ENCODE data around the gene TNP1. TPM values are rescaled to one million over a fixed set of nuclear protein-coding genes. Genes with fewer than 3 reads are reported as not detected.

Gene TNP1
- polyA plus RNA-seq, 3 donors = not detected

- H3K27ac Mint-ChIP-seq = no peak overlapping the region
Observed at GRCh38 chr2:216877085-216877484, 17.2 kb upstream of the TNP1 start.

GRCh38 chr2:216875862-216876261 is 16.0 kb upstream of the TNP1 start:
- TF ChIP-seq, protein P1, sequence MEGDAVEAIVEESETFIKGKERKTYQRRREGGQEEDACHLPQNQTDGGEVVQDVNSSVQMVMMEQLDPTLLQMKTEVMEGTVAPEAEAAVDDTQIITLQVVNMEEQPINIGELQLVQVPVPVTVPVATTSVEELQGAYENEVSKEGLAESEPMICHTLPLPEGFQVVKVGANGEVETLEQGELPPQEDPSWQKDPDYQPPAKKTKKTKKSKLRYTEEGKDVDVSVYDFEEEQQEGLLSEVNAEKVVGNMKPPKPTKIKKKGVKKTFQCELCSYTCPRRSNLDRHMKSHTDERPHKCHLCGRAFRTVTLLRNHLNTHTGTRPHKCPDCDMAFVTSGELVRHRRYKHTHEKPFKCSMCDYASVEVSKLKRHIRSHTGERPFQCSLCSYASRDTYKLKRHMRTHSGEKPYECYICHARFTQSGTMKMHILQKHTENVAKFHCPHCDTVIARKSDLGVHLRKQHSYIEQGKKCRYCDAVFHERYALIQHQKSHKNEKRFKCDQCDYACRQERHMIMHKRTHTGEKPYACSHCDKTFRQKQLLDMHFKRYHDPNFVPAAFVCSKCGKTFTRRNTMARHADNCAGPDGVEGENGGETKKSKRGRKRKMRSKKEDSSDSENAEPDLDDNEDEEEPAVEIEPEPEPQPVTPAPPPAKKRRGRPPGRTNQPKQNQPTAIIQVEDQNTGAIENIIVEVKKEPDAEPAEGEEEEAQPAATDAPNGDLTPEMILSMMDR (IDR thresholded peaks at IDR 0.05) = no peak
- no peak overlapping the region for H3K4me3 Mint-ChIP-seq

More at GRCh38 chr2:216877085-216877484, 17.2 kb upstream of the TNP1 start:
- Histone ChIP-seq H3K36me3 (replicated peaks in 1 of 2; ENCODE audit: control insufficient read depth in 1 of 2, insufficient read depth in 2 of 2, low read length in 2 of 2) (no peaks in the 10 kb centered on the region), H3K9me3 (replicated peaks in 1 of 2; ENCODE audit: control insufficient read depth in 1 of 2, insufficient read depth in 1 of 2, low read length in 2 of 2) (no peaks in the 10 kb centered on the region), H3K79me2 (ENCODE audit: insufficient read depth, low read length) (no peaks in the 10 kb centered on the region), H4K20me1 (ENCODE audit: insufficient read depth, low read length) (no peaks in the 10 kb centered on the region), H3K9ac (ENCODE audit: insufficient read depth, low read length, poor library complexity, severe bottlenecking) (no peak overlapping the region), H3K4me3 (replicated peaks in 1 of 3; ENCODE audit: low read depth in 2 of 3, low read length in 3 of 3) (no peak overlapping the region), H3K27me3 (ENCODE audit: control insufficient read depth in 2 of 2, insufficient read depth in 2 of 2, low read length in 2 of 2) (no peaks in the 10 kb centered on the region), H3K4me1 (ENCODE audit: control insufficient read depth in 1 of 2, insufficient read depth in 2 of 2, low read length in 2 of 2) (no peaks in the 10 kb centered on the region), H3K27ac (ENCODE audit: low read depth in 1 of 2, low read length in 2 of 2) (no peak overlapping the region), H3K4me2 (replicated peaks; ENCODE audit: extremely low read depth, low read length, poor library complexity, severe bottlenecking) (no peak overlapping the region), H2AFZ (ENCODE audit: insufficient read depth, low read depth, low read length, poor library complexity, severe bottlenecking) (no peak overlapping the region)
- DNase-seq = no peak
- H3K9me3 Mint-ChIP-seq = peaks cover 0 to 5% (median 1%) of the 10 kb centered on the region in 7 donors
- no CpG with 5 or more reads among the region's 3 CpGs for WGBS (ENCODE audit: insufficient coverage)
- H3K4me1 Mint-ChIP-seq = peaks cover 4% of the 10 kb centered on the region
- no peak overlapping the region for H3K4me3 Mint-ChIP-seq
- TF ChIP-seq, protein P1 (IDR thresholded peaks at IDR 0.05) = no peak
- H3K36me3 Mint-ChIP-seq = no peaks in the 10 kb centered on the region
- peaks cover 2 to 6% (median 4%) of the 10 kb centered on the region in 3 donors for H3K27me3 Mint-ChIP-seq (ENCODE audit: low read depth in 3 of 3)
- intact Hi-C loops (cut with micrococcal nuclease) = no loop called here

More at GRCh38 chr2:216875862-216876261, 16.0 kb upstream of the TNP1 start:
- Histone ChIP-seq H3K9ac (ENCODE audit: insufficient read depth, low read length, poor library complexity, severe bottlenecking) (no peak overlapping the region), H3K9me3 (replicated peaks in 1 of 2; ENCODE audit: control insufficient read depth in 1 of 2, insufficient read depth in 1 of 2, low read length in 2 of 2) (no peaks in the 10 kb centered on the region), H3K36me3 (replicated peaks in 1 of 2; ENCODE audit: control insufficient read depth in 1 of 2, insufficient read depth in 2 of 2, low read length in 2 of 2) (no peaks in the 10 kb centered on the region), H3K27me3 (ENCODE audit: control insufficient read depth in 2 of 2, insufficient read depth in 2 of 2, low read length in 2 of 2) (no peaks in the 10 kb centered on the region), H4K20me1 (ENCODE audit: insufficient read depth, low read length) (no peaks in the 10 kb centered on the region), H3K4me1 (ENCODE audit: control insufficient read depth in 1 of 2, insufficient read depth in 2 of 2, low read length in 2 of 2) (no peaks in the 10 kb centered on the region), H3K27ac (ENCODE audit: low read depth in 1 of 2, low read length in 2 of 2) (no peak overlapping the region), H3K79me2 (ENCODE audit: insufficient read depth, low read length) (no peaks in the 10 kb centered on the region), H2AFZ (ENCODE audit: insufficient read depth, low read depth, low read length, poor library complexity, severe bottlenecking) (no peak overlapping the region), H3K4me3 (replicated peaks in 1 of 3; ENCODE audit: low read depth in 2 of 3, low read length in 3 of 3) (no peak overlapping the region), H3K4me2 (replicated peaks; ENCODE audit: extremely low read depth, low read length, poor library complexity, severe bottlenecking) (no peak overlapping the region)
- 100% methylated on average over 1 of the region's 2 CpGs for WGBS (ENCODE audit: insufficient coverage)
- H3K27ac Mint-ChIP-seq = no peak overlapping the region
- peaks cover 2 to 4% (median 3%) of the 10 kb centered on the region in 3 donors for H3K27me3 Mint-ChIP-seq (ENCODE audit: low read depth in 3 of 3)
- H3K9me3 Mint-ChIP-seq = peaks cover 0 to 3% (median 1%) of the 10 kb centered on the region in 7 donors
- DNase-seq = no peak
- no peaks in the 10 kb centered on the region for H3K36me3 Mint-ChIP-seq
- H3K4me1 Mint-ChIP-seq = peaks cover 4% of the 10 kb centered on the region
- intact Hi-C loops (cut with micrococcal nuclease) = no loop called here

All from CD14-positive monocyte (primary cell).